ENCODE measurements around the gene ASAP2.
A peak's percentile ranks its signal among the peaks of the same experiment; 100 is the strongest.

ASAP2 gene

GRCh38 chr2:9231291-9232165 is 24.9 kb downstream of the ASAP2 start:
- DNase-seq (ENCODE audit: low read depth), result no peak

GRCh38 chr2:9232166-9232479 is 25.5 kb downstream of the ASAP2 start:
- DNase-seq (ENCODE audit: low read depth), result no peak

GRCh38 chr2:9232886-9233285 is 26.3 kb downstream of the ASAP2 start:
- peak; percentile 71 for DNase-seq (ENCODE audit: low read depth)

- DNase-seq (ENCODE audit: low read depth), result peak; percentile 90
Observed at GRCh38 chr2:9234680-9235146, 28.1 kb downstream of the ASAP2 start.

- DNase-seq (ENCODE audit: low read depth), result peak; percentile 94
Observed at GRCh38 chr2:9235147-9236044, 28.8 kb downstream of the ASAP2 start.

GRCh38 chr2:9236045-9236344 is 29.4 kb downstream of the ASAP2 start:
- no peak for DNase-seq (ENCODE audit: low read depth)

GRCh38 chr2:9236867-9237266 is 30.3 kb downstream of the ASAP2 start:
- DNase-seq (ENCODE audit: low read depth), result no peak

GRCh38 chr2:9237831-9238230 is 31.2 kb downstream of the ASAP2 start:
- DNase-seq (ENCODE audit: low read depth), result no peak

GRCh38 chr2:9238591-9239326 is 32.1 kb downstream of the ASAP2 start:
- DNase-seq (ENCODE audit: low read depth), result no peak

- no peak for DNase-seq (ENCODE audit: low read depth)
Observed at GRCh38 chr2:9239616-9240015, 33.0 kb downstream of the ASAP2 start.

- DNase-seq (ENCODE audit: low read depth), result no peak
Observed at GRCh38 chr2:9240745-9241144, 34.1 kb downstream of the ASAP2 start.

GRCh38 chr2:9241233-9241632 is 34.6 kb downstream of the ASAP2 start:
- DNase-seq (ENCODE audit: low read depth), result no peak

- peak; percentile 55 for DNase-seq (ENCODE audit: low read depth)
Observed at GRCh38 chr2:9243357-9243756, 36.7 kb downstream of the ASAP2 start.

GRCh38 chr2:9244985-9245544 is 38.5 kb downstream of the ASAP2 start:
- DNase-seq (ENCODE audit: low read depth), result no peak

GRCh38 chr2:9247177-9247576 is 40.6 kb downstream of the ASAP2 start:
- DNase-seq (ENCODE audit: low read depth), result no peak

GRCh38 chr2:9247786-9248185 is 41.2 kb downstream of the ASAP2 start:
- DNase-seq (ENCODE audit: low read depth), result no peak

- no peak for DNase-seq (ENCODE audit: low read depth)
Observed at GRCh38 chr2:9248363-9248762, 41.8 kb downstream of the ASAP2 start.

- peak; percentile 91 for DNase-seq (ENCODE audit: low read depth)
Observed at GRCh38 chr2:9249020-9249800, 42.6 kb downstream of the ASAP2 start.

GRCh38 chr2:9250091-9250490 is 43.5 kb downstream of the ASAP2 start:
- peak; percentile 72 for DNase-seq (ENCODE audit: low read depth)

- DNase-seq (ENCODE audit: low read depth), result peak; percentile 47
Observed at GRCh38 chr2:9250498-9251153, 44.0 kb downstream of the ASAP2 start.

All from EH (cell line).